ENCODE measurements around the gene MRTO4. TPM values are rescaled to one million over a fixed set of nuclear protein-coding genes. Genes with fewer than 3 reads are reported as not detected.
"Not testable (repeated sequence)": the region's sequence is repeated elsewhere in the genome, so short reads cannot be mapped to it uniquely, and the experiment has no call there.

The MRTO4 gene
- total and polyA plus RNA-seq, 3 experiments from 2014 or later = 28.5 to 137 (median 137) TPM

GRCh38 chr1:19283891-19284290 lies 32.3 kb downstream of the MRTO4 start:
- ChIA-PET POLR2A (no interaction called here), CTCF (no interaction called here)
- no peaks in the 10 kb centered on the region for H3K4me1 ChIP-seq (ENCODE audit: insufficient read depth, low read length)
- H3K36me3 ChIP-seq (ENCODE audit: insufficient read depth, low read length) = no peaks in the 10 kb centered on the region
- DNase-seq = no peak
- Mint-ChIP-seq H3K4me1 (peaks cover 3 to 6% (median 3%) of the 10 kb centered on the region in 3 donors), H3K27me3 (peaks cover 0 to 9% of the 10 kb centered on the region in 2 donors), H3K36me3 (peaks cover 0 to 2% (median 0%) of the 10 kb centered on the region in 3 donors), H3K27ac (no peak overlapping the region), H3K4me3 (no peak overlapping the region), H3K9me3 (no peaks in the 10 kb centered on the region)
- H3K27ac ChIP-seq (ENCODE audit: low read depth, low read length) = no peak overlapping the region
- H3K27me3 ChIP-seq (ENCODE audit: insufficient read depth, low read length, poor library complexity, severe bottlenecking) = no peaks in the 10 kb centered on the region
- H3K9me3 ChIP-seq (ENCODE audit: low read length) = no peaks in the 10 kb centered on the region
- no peak overlapping the region for H3K4me3 ChIP-seq (ENCODE audit: low read length)

- no peaks in the 10 kb centered on the region for H3K36me3 ChIP-seq (ENCODE audit: insufficient read depth, low read length)
- Mint-ChIP-seq H3K27me3 (peaks cover 0 to 18% of the 10 kb centered on the region in 2 donors), H3K4me1 (peaks cover 3 to 10% (median 6%) of the 10 kb centered on the region in 3 donors), H3K27ac (no peak overlapping the region), H3K4me3 (no peak overlapping the region), H3K36me3 (peaks cover 0 to 2% (median 0%) of the 10 kb centered on the region in 3 donors), H3K9me3 (no peaks in the 10 kb centered on the region)
- no peaks in the 10 kb centered on the region for H3K4me1 ChIP-seq (ENCODE audit: insufficient read depth, low read length)
- no peak overlapping the region for H3K27ac ChIP-seq (ENCODE audit: low read depth, low read length)
- no peaks in the 10 kb centered on the region for H3K9me3 ChIP-seq (ENCODE audit: low read length)
- DNase-seq = no peak
- H3K4me3 ChIP-seq (ENCODE audit: low read length) = no peak overlapping the region
- CTCF ChIA-PET = no interaction called here
- H3K27me3 ChIP-seq (ENCODE audit: insufficient read depth, low read length, poor library complexity, severe bottlenecking) = no peaks in the 10 kb centered on the region
- POLR2A ChIA-PET = no interaction called here
Measured at GRCh38 chr1:19284881-19285280, 33.3 kb downstream of the MRTO4 start.

GRCh38 chr1:19285366-19285765 lies 33.8 kb downstream of the MRTO4 start:
- H3K36me3 Mint-ChIP-seq; DNase-seq; H3K9me3 Mint-ChIP-seq; H3K27me3 ChIP-seq (ENCODE audit: insufficient read depth, low read length, poor library complexity, severe bottlenecking); H3K9me3 ChIP-seq (ENCODE audit: low read length); H3K4me3 ChIP-seq (ENCODE audit: low read length); H3K27ac ChIP-seq (ENCODE audit: low read depth, low read length); POLR2A ChIA-PET; CTCF ChIA-PET; H3K4me3 Mint-ChIP-seq; H3K27ac Mint-ChIP-seq; H3K4me1 ChIP-seq (ENCODE audit: insufficient read depth, low read length); H3K36me3 ChIP-seq (ENCODE audit: insufficient read depth, low read length): not testable (repeated sequence)
- Mint-ChIP-seq H3K27me3 (peaks cover 0 to 22% of the 10 kb centered on the region in 2 donors), H3K4me1 (peaks cover 3 to 10% (median 6%) of the 10 kb centered on the region in 3 donors)

- H3K4me3 Mint-ChIP-seq; POLR2A ChIA-PET; DNase-seq; CTCF ChIA-PET; H3K36me3 ChIP-seq (ENCODE audit: insufficient read depth, low read length); H3K9me3 Mint-ChIP-seq; H3K4me1 ChIP-seq (ENCODE audit: insufficient read depth, low read length); H3K4me3 ChIP-seq (ENCODE audit: low read length); H3K36me3 Mint-ChIP-seq; H3K9me3 ChIP-seq (ENCODE audit: low read length); H3K27me3 ChIP-seq (ENCODE audit: insufficient read depth, low read length, poor library complexity, severe bottlenecking); H3K27ac ChIP-seq (ENCODE audit: low read depth, low read length); H3K27ac Mint-ChIP-seq: not testable (repeated sequence)
- Mint-ChIP-seq H3K27me3 (peaks cover 0 to 22% of the 10 kb centered on the region in 2 donors), H3K4me1 (peaks cover 3 to 10% (median 6%) of the 10 kb centered on the region in 3 donors)
Measured at GRCh38 chr1:19285807-19286206, 34.2 kb downstream of the MRTO4 start.

GRCh38 chr1:19287436-19288185 lies 36.0 kb downstream of the MRTO4 start:
- peaks cover 3 to 10% (median 6%) of the 10 kb centered on the region in 3 donors for H3K4me1 Mint-ChIP-seq
- DNase-seq = no peak
- CTCF ChIA-PET = no interaction called here
- H3K27me3 ChIP-seq (ENCODE audit: insufficient read depth, low read length, poor library complexity, severe bottlenecking) = no peaks in the 10 kb centered on the region
- H3K4me1 ChIP-seq (ENCODE audit: insufficient read depth, low read length) = no peaks in the 10 kb centered on the region
- H3K4me3 Mint-ChIP-seq = peak overlapping the region; percentile 16 to 72 (median 67)
- peaks cover 0 to 8% (median 0%) of the 10 kb centered on the region in 3 donors for H3K36me3 Mint-ChIP-seq
- H3K27me3 Mint-ChIP-seq = peaks cover 0 to 22% of the 10 kb centered on the region in 2 donors
- H3K27ac ChIP-seq (ENCODE audit: low read depth, low read length) = no peak overlapping the region
- H3K4me3 ChIP-seq (ENCODE audit: low read length) = no peak overlapping the region
- peaks cover 0 to 4% (median 0%) of the 10 kb centered on the region in 5 donors for H3K9me3 Mint-ChIP-seq
- POLR2A ChIA-PET = no interaction called here
- H3K27ac Mint-ChIP-seq = peak overlapping the region in 2 of 8 donors; percentile 47 to 54
- H3K9me3 ChIP-seq (ENCODE audit: low read length) = no peaks in the 10 kb centered on the region
- no peaks in the 10 kb centered on the region for H3K36me3 ChIP-seq (ENCODE audit: insufficient read depth, low read length)

GRCh38 chr1:19288324-19289241 lies 37.0 kb downstream of the MRTO4 start, which contains the start of gene AKR7A3:
TSS of gene AKR7A3 (minus strand) at chr1:19288770. CDS start at chr1:19288709, 61 bp downstream.
- H3K4me3 ChIP-seq (ENCODE audit: low read length) = peak within 1 kb of the TSS; percentile 49
- H3K4me1 ChIP-seq (ENCODE audit: insufficient read depth, low read length); H3K27me3 ChIP-seq (ENCODE audit: insufficient read depth, low read length, poor library complexity, severe bottlenecking); H3K36me3 ChIP-seq (ENCODE audit: insufficient read depth, low read length); H3K9me3 ChIP-seq (ENCODE audit: low read length); POLR2A ChIA-PET; CTCF ChIA-PET; H3K27ac ChIP-seq (ENCODE audit: low read depth, low read length): not testable (repeated sequence)
- peak within 1 kb of the TSS in 4 of 8 donors; percentile 36 to 54 (median 47) for H3K27ac Mint-ChIP-seq
- peaks cover 5 to 10% (median 6%) of the 10 kb centered on the region in 5 donors for H3K9me3 Mint-ChIP-seq
- H3K27me3 Mint-ChIP-seq = peaks cover 0 to 22% of the 10 kb centered on the region in 2 donors
- H3K4me3 Mint-ChIP-seq = peak within 1 kb of the TSS; percentile 43 to 72 (median 67)
- peaks cover 3 to 10% (median 6%) of the 10 kb centered on the region in 3 donors for H3K4me1 Mint-ChIP-seq
- peaks cover 0 to 15% (median 0%) of the 10 kb centered on the region in 3 donors for H3K36me3 Mint-ChIP-seq
- peak; percentile 17 to 61 (median 40) for DNase-seq

GRCh38 chr1:19289244-19289643 lies 37.6 kb downstream of the MRTO4 start:
- Histone ChIP-seq H3K9me3 (ENCODE audit: low read length) (no peaks in the 10 kb centered on the region), H3K27me3 (ENCODE audit: insufficient read depth, low read length, poor library complexity, severe bottlenecking) (no peaks in the 10 kb centered on the region), H3K36me3 (ENCODE audit: insufficient read depth, low read length) (no peaks in the 10 kb centered on the region), H3K27ac (ENCODE audit: low read depth, low read length) (no peak overlapping the region), H3K4me1 (ENCODE audit: insufficient read depth, low read length) (no peaks in the 10 kb centered on the region), H3K4me3 (ENCODE audit: low read length) (peak overlapping the region; percentile 49)
- Mint-ChIP-seq H3K9me3 (peaks cover 6 to 13% (median 9%) of the 10 kb centered on the region in 5 donors), H3K27me3 (peaks cover 0 to 22% of the 10 kb centered on the region in 2 donors), H3K4me3 (peak overlapping the region; percentile 8 to 66 (median 50)), H3K27ac (peak overlapping the region in 2 of 8 donors; percentile 36 to 47), H3K4me1 (peaks cover 3 to 10% (median 6%) of the 10 kb centered on the region in 3 donors), H3K36me3 (peaks cover 0 to 19% (median 1%) of the 10 kb centered on the region in 3 donors)
- CTCF ChIA-PET = no interaction called here
- DNase-seq = no peak
- POLR2A ChIA-PET = interaction anchor here (0.6 kb wide), 1 partner anchor 169 kb away, joined by 3 read pairs; no protein-coding TSS in a partner anchor

- Histone ChIP-seq H3K27me3 (ENCODE audit: insufficient read depth, low read length, poor library complexity, severe bottlenecking) (no peaks in the 10 kb centered on the region), H3K36me3 (ENCODE audit: insufficient read depth, low read length) (no peaks in the 10 kb centered on the region), H3K27ac (ENCODE audit: low read depth, low read length) (no peak overlapping the region), H3K9me3 (ENCODE audit: low read length) (peaks cover 9% of the 10 kb centered on the region), H3K4me1 (ENCODE audit: insufficient read depth, low read length) (no peaks in the 10 kb centered on the region), H3K4me3 (ENCODE audit: low read length) (no peak overlapping the region)
- Mint-ChIP-seq H3K4me3 (no peak overlapping the region), H3K4me1 (no peaks in the 10 kb centered on the region), H3K27ac (no peak overlapping the region), H3K36me3 (peaks cover 7 to 36% (median 12%) of the 10 kb centered on the region in 3 donors), H3K27me3 (peaks cover 0 to 6% of the 10 kb centered on the region in 2 donors), H3K9me3 (peaks cover 17 to 27% (median 19%) of the 10 kb centered on the region in 5 donors)
- DNase-seq = no peak
- ChIA-PET CTCF (no interaction called here), POLR2A (no interaction called here)
Measured at GRCh38 chr1:19294638-19295037, 43.0 kb downstream of the MRTO4 start.

All from CD8-positive, alpha-beta memory T cell (primary cell).